NCI-H128 (cell line): ENCODE results near the gene RYR1.
"Not testable (repeated sequence)": the region's sequence is repeated elsewhere in the genome, so short reads cannot be mapped to it uniquely, and the experiment has no call there.

ENCODE experiments used
- DNase-seq: peaks from one replicate; lab custom pipeline; 2025; ENCODE audit not compliant: unreplicated experiment; lab: John Stamatoyannopoulos, UW

The RYR1 gene

GRCh38 chr19:38602856-38603255, 169.4 kb downstream of the RYR1 start:
- not testable (repeated sequence) for DNase-seq

DNA sequence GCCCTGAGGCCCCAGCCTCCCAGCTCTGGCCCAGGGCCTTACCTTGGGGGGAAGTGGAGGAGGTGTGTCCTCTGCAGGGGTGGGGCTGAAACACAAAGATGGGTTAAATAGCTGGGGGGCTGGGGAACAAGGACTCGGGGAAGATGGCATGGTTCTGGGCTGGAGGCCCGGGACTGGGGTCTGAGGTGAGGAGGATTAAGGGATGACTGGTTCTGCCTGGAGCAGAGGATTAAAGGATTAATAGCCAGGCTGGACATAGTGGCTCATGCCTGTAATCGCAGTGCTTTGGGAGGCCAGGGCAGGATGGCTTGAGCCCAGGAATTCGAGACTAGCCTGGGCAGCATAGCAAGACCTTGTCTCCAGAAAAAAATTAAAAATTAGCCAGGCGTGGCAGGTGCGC, 172.6 kb downstream of the RYR1 start:
- DNase-seq: no peak

DNA sequence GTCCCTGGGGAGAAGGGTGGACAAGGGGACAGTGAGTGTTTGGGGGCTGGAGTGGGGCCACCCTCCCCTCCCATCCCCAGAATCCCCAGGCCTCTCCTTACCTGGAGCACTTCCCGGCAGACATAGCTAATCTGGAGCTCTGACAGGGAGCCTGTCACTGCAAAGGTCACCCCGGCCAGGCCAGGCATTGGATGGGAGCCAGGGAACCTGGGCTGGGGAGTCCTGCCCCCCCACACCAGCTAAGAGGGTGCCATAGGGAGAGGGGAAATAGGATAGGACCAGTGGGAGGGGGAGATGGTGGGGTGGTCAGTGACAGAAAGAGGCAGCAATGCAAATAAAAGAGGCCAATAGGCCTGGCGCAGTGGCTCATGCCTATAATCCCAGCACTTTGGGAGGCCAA, 180.8 kb downstream of the RYR1 start:
- DNase-seq: no peak

DNA sequence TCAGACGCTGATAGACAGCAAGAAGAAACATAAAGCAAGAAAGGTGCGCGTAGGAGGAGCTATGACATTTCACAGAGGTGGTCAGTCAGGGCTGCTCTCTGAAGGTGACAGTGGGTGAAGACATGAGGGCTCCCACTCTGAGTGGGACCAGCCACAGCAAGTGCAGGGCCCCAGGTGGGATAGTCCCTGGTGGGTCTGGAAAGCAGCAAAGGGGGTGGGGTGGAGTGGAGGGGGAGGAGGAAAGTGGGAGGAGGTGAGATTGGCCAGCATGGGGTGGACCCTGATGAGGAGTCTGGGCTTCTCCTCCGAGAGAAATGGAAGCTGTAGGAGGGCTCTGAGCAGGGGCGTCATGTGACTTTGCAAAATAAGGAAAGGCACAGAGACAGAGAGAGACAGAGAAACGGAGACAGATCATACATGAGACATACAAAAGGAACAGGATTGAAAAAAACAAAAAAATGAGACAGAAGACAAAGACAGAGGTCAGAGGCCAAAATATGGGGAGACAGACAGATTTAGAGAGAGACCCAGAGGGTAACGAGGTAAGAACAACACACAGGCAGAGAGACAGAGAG, 181.6 kb downstream of the RYR1 start:
- DNase-seq: no peak

DNA sequence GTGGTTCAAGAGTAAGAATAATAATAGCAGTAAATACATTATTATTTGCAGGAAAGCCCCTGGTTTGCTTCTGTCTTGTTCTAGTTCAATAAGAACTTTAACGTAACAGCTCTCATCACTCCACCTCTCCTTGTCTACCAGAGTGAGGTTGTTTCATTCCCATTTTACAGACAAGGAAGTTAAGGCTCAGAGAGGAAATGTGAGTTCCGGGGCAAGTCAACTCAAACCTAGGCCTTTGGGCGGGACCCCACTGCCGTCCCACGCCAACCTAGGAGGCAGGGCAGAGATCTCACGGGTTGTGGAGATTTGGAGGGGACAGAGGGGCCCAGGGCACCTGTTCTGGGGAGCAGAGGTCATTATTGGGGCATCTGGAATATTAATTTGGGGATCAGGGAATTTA, 182.8 kb downstream of the RYR1 start:
- DNase-seq: no peak

- no peak for DNase-seq
These were observed 183.8 kb downstream of the RYR1 start for GRCh38 chr19:38617283-38617763.

DNA sequence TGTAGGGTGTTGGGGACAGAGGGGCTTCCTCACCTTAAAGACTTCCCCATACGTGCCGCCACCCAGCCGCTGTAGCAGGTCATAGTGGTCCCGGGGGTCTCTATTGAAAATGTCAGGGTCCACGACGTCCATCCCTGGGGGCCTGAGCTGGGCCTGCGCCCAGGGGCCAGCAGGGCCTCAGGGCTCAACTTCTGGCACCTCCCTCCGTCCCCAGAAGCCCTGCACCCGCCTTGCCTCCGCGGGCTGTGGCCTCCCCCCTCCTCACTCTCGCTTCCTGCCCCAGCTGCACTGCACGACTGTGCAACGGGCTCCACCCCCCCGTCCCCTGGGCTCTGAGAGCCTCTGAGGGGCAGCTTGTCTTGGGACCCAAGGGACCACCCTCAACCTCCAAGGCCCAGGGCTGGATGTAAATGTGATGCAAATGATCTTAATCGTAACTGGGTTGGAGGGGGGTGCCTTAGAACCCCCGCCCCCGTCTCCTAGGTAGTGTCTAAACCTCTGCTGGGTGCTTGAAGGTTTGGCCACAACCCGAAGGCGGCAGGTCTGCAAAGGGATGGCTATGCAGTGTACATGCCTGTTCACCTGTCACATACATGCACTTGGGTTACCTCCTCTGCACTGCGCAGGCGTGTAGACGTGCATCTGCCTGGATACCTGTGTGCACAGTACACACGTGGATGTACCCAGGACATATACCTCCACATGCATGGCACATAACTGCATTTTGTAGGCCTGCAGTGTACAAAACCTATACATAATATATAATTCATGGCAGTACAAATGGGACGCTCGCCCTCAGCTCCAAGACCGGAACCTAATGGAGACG, 184.5 kb downstream of the RYR1 start, which contains the start of gene MAP4K1:
MAP4K1 (minus strand) TSS at position 190 of the 826 bp plus-strand sequence; CDS start at position 132, 58 bp downstream.
- no peak for DNase-seq

- DNase-seq: peak; percentile 98
These were observed 185.3 kb downstream of the RYR1 start, which contains the start of gene EIF3K for GRCh38 chr19:38618590-38619360. EIF3K (plus strand) TSS chr19:38619188; CDS start chr19:38619269, 81 bp downstream.

DNA sequence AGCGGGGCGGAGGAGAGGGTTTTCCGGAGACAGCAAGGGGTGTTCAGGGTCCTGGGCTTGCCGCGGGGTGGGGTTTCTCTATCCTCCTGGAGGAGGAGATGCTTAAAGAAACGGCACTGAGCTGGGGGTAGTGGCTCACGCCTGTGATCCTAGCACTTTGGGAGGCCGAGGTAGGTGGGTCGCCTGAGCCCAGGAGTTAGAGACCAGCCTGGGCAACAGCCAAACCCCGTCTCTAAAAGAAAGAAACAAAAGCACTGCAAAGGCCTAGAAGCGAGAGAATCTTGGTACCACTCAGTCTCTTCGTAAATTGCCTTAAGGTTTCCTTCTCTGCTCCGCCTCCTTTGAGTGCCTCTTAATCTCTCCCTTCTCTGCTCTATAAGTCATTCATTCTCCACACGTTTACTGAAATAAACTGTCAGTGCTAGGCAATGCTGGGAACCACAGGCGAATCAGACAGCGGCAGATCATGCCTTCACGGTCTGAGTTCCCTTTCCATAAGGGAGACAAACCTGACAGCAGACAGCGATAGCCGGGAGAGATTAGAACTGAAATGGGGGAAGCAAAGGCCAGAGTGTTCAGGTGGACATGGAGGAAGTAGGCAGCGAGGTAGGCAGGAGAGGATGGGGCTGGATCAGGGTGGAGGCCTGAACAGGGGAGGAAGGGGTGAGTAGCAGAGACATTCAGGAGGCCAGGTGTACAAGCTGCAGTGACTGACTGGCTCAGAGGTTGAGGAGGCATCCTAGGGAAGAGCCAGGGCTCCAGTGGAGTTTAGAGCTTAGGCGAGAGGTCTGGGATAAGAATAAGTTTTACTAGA, 186.1 kb downstream of the RYR1 start:
- no peak for DNase-seq

DNA sequence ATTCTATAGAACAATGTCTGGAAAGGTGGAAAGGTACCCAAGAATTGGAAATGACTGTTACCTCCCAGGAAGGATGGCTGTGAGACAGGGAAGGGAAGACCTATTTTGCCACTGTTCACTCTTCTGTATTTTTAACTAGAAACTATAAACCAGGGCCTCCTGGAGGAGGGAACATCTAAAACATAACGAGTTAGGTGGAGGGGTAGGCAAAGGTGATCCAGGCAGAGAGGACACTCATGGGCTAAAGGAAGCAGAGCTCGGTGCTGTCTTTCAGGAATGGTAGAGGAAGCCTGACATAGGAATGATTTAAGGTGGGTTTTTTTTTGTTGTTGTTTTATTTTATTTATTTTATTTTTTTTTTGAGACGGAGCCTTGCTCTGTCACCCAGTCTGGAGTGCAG, 191.3 kb downstream of the RYR1 start:
- DNase-seq: no peak

DNA sequence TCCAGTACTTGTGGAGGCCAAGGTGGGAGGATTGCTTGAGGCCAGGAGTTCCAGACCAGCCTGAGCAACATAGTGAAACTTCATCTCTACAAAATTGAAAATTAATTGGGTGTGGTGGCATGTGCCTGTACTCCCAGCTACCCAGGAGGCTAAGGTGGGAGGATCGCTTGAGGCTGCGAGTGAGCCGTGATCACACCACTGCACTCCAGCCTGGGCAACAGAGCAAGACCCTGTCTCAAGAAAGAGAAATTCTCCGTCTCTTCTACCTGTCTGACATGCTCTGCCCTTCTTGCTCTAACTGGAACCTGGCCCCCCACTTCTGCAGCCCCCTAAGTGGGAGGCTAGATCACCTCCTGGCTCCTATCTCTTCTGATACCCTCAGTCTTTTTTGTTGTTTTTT, 192.9 kb downstream of the RYR1 start:
- no peak for DNase-seq

DNA sequence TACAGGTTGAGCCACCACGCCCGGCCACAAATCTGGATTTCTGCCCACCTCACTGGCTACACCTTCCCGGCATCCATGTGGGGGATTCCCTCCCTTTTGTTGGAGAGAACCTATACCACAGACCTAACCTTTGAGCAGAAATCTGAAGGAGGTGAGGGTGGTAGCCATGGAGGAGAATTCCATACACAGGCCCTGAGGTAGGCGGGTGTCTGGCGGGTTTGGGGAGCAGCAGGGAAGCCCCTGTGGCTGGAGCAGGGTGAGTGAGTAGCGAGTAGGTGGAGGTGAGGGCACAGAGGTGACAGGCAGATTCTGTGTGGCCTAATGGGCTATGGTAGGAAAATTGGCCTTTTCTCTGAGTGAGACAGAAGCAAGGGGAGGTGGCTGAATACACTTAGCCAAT, 196.1 kb downstream of the RYR1 start:
- no peak for DNase-seq

GRCh38 chr19:38631301-38631700, 197.8 kb downstream of the RYR1 start:
- not testable (repeated sequence) for DNase-seq

GRCh38 chr19:38631811-38632475, 198.5 kb downstream of the RYR1 start:
- DNase-seq: not testable (repeated sequence)

- DNase-seq: no peak
These were observed 199.2 kb downstream of the RYR1 start for GRCh38 chr19:38632476-38633213.

GRCh38 chr19:38634757-38635482, 201.4 kb downstream of the RYR1 start:
- peak; percentile 5 for DNase-seq

- no peak for DNase-seq
These were observed 202.2 kb downstream of the RYR1 start for GRCh38 chr19:38635483-38636399.
